ENCODE measurements around the gene S100A8. TPM values are rescaled to one million over a fixed set of nuclear protein-coding genes. Genes with fewer than 3 reads are reported as not detected.
"Not testable (repeated sequence)": the region's sequence is repeated elsewhere in the genome, so short reads cannot be mapped to it uniquely, and the experiment has no call there.

S100A8 gene
- polyA plus RNA-seq, 5 donors = 12.1 to 30.7 (median 22.1) TPM

- DNase-seq = not testable (repeated sequence)
Measured at GRCh38 chr1:153419436-153419793, 28.5 kb upstream of the S100A8 start.

GRCh38 chr1:153418758-153419435 is 28.0 kb upstream of the S100A8 start:
- not testable (repeated sequence) for DNase-seq

DNA sequence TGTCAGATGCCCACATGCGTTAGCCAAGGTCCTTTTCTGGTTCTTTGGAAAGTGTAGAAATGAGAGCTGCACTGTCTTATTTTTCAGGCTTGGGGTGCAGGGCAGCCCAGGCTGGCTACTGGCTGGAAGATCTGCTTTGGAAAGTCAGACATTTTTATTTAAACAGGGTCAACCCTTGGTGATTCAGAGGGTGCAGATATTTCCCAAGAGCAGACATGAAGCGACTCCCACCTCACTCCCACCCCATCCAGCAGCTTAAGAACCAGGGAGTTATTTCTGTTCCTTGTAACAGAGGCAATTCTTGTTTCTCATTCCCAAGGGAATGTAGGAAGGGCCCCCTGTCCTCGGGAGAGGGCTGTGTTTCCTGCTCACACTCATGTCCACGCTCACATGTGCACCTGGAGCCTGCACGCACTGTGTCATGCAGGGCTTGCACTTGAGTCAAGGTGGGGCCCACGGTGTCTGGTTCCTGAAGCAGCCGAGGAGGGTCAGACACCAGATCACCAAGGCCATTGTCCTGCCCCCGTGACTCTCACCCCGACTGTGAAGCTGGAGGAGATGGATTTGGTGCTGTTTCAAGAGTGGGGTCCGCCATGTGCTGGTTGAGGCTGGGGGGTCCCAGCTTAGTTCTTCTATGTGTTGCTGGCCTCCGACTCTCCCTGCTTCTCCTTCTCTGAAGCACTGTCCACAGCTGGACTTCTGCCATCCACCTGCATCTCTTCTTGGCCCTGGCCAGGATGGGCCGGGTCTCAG is 26.4 kb upstream of the S100A8 start:
- no peak for DNase-seq

GRCh38 chr1:153415850-153416570 is 25.1 kb upstream of the S100A8 start, which contains the start of gene S100A7A:
Gene S100A7A, plus strand, starts transcription at chr1:153416520. Its CDS starts 1,563 bp downstream, at chr1:153418083.
- no peak for DNase-seq

- DNase-seq = not testable (repeated sequence)
Measured at GRCh38 chr1:153413961-153414360, 23.1 kb upstream of the S100A8 start.

GRCh38 chr1:153407274-153407673 is 16.4 kb upstream of the S100A8 start:
- DNase-seq = not testable (repeated sequence)

- DNase-seq = not testable (repeated sequence)
Measured at GRCh38 chr1:153405825-153406599, 15.1 kb upstream of the S100A8 start.

GRCh38 chr1:153404768-153405167 is 13.9 kb upstream of the S100A8 start:
- DNase-seq = no peak

GRCh38 chr1:153404086-153404635 is 13.3 kb upstream of the S100A8 start:
- no peak for DNase-seq

DNA sequence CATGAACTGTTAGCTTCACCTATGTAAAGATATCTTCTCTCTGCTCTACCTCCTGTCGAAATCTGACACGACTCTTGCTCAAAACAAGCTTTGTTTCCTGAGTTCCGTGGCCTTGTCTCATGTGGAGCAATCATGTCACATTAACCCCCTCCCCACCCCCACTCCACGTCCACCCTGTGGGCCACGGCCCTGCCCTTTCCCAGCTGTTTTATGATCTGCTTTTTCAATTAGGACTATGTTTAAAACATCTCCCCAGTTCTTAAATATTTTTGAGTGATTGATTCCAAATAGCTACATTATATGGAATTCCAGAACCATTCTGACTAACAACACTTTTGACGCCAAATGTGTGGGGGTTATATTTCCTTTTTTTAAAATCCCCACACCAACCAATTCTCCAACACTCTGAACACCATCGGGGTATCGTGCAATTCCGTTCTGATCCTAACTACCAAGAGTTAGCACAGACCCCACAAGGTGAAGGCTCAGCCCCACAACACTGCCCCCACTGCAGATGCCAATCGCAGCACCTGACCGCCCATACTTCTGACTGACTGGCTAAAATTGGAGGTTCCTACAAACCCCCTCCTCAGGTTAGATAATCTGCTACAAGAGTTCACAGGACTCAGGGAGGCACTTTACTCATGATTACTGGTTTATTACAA is 12.7 kb upstream of the S100A8 start:
- DNase-seq = no peak

GRCh38 chr1:153402226-153402625 is 11.4 kb upstream of the S100A8 start:
- DNase-seq = no peak

- no peak for DNase-seq
Measured at GRCh38 chr1:153401461-153401860, 10.6 kb upstream of the S100A8 start.

DNA sequence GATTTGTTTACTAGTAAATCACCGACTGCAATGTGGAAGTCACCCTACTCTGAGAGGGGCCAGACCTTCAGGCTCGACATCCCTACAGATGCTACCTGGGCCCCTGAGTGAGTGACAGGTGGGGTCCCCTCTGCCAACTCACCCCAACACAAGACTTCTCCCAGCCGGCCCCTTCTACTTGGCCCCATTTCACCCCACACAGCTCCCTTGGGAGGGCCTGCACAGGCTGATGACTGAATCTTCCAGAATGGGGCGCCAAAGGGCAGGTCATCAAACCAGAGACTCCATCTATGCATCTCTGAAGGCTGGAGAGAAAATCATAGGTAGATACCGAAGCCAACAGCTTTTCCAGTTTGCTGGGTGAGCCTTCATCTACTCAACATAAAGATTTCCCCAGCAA is 9.4 kb upstream of the S100A8 start:
- DNase-seq = no peak

- DNase-seq = no peak
Measured at GRCh38 chr1:153399401-153400055, 8.7 kb upstream of the S100A8 start.

- no peak for DNase-seq
Measured at GRCh38 chr1:153397924-153398651, 7.2 kb upstream of the S100A8 start.

DNA sequence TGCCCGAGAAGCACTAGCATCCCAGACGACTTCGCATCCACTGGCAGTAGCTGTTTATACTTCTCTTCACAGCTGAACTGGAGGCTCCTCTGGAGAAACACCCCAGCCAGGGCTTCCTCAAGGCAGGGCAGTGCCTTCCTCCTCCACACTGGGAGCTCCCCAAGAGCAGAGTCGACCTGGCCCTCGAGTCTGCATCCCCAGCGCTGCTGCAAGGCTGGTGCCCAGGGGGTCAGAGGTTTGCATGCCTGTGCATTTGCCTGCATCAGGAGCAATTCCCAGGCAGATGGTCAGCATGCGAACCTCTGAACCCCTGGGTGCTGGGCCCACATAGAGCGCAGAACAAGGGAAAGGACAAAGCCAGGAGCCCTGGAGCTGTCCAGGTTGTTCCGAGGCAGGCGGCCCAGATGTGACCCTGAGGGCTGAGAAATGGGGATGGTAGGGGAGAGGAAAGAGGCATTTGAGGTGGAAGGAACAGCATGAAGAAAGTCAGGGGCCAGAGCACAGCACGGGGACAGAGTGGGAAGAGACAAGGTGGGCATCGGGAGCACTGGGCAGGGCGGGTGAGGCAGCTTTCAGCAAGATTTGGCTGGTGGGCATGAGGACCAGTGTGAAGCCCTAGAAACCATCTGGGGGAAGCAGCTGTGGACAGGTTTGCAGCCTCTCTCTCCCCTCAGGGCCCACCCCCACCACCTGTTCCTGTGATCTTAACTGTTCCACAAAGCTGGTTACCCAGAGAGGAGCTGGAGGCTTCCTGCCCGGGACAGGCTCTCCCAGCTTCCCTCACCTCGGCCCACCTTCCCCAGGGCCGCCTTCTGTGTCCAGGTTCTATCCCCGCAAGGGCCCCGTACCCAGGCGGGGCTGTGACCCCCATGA is 6.4 kb upstream of the S100A8 start:
- DNase-seq = no peak

- DNase-seq = no peak
Measured at GRCh38 chr1:153396461-153396860, 5.6 kb upstream of the S100A8 start.

DNA sequence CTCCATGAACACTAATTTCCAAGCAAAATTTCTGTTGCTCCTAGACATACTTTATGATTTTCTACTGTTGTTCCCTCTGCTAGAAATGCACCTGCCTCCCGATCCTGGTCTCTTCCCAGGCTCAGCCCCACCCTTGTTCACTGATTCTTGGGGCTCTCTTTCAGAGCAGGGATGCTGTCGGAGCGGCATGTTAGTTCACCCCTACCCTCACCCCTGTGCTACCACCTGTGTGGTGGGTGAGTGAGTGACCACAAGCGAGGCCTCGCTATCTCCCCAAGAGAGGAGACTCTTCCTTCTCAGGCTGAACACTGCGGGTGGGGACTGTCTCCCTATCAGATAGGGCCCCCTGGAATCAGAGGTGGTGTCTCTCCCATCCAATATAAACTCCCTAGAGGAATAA is 4.9 kb upstream of the S100A8 start:
- no peak for DNase-seq
